Coronary artery (tissue), 2 donors: ENCODE measurements around the gene GKN2.

Experiments used
- DNase-seq: peaks from one replicate; pipeline ENCODE4 v3.0.0-alpha.2; 2017; ENCODE audit warnings: low spot score
- H3K27ac ChIP-seq, 2 donors: fragments of 200-600 bp; sonication (generic); one replicate each; pipeline ENCODE4 v1.5.1; 2016 to 2019
- H3K4me3 ChIP-seq: fragments of 200-600 bp; sonication (generic); 2 replicates; pipeline ENCODE4 v1.5.1; 2016; ENCODE audit warnings: mild to moderate bottlenecking, moderate library complexity
- TF ChIP-seq, protein P1 (sequence below): fragments of 200-600 bp; sonication (generic); IDR thresholded peaks from one replicate; pipeline ENCODE4 v1.5.1; 2019; ENCODE audit warnings: antibody characterized with exemption

GKN2 gene

DNA sequence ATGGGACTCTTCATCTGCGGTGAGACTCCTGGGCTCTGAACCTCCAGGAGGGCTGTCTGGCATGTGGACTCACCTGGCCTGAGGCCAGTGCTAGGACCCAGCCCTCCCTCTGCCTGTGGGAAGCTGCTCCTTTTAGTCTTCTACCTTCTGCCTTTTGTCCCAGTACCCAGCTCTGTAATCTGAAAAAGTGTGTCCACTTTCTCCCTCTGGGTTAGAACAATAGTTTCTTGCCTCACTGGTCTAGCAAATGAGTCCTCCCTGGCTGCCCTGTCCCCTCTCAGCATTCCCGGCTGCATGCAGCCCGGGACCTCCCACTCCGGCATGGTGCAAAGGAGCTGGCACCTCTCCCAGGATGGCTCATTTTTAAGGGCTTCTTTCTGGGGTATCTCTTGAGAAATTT, 25.9 kb downstream of the GKN2 start:
- DNase-seq = no peak
- TF ChIP-seq, protein P1, sequence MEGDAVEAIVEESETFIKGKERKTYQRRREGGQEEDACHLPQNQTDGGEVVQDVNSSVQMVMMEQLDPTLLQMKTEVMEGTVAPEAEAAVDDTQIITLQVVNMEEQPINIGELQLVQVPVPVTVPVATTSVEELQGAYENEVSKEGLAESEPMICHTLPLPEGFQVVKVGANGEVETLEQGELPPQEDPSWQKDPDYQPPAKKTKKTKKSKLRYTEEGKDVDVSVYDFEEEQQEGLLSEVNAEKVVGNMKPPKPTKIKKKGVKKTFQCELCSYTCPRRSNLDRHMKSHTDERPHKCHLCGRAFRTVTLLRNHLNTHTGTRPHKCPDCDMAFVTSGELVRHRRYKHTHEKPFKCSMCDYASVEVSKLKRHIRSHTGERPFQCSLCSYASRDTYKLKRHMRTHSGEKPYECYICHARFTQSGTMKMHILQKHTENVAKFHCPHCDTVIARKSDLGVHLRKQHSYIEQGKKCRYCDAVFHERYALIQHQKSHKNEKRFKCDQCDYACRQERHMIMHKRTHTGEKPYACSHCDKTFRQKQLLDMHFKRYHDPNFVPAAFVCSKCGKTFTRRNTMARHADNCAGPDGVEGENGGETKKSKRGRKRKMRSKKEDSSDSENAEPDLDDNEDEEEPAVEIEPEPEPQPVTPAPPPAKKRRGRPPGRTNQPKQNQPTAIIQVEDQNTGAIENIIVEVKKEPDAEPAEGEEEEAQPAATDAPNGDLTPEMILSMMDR = no peak
- no peak overlapping the region for H3K27ac ChIP-seq
- H3K4me3 ChIP-seq = no peak overlapping the region

- TF ChIP-seq, protein P1 = peak; percentile 88
- DNase-seq = no peak
- no peak overlapping the region for H3K27ac ChIP-seq
- H3K4me3 ChIP-seq = no peak overlapping the region
Measured at GRCh38 chr2:68925295-68925896, 27.3 kb downstream of the GKN2 start.

- no peak for DNase-seq
- Histone ChIP-seq H3K4me3 (no peak overlapping the region), H3K27ac (no peak overlapping the region)
- TF ChIP-seq, protein P1 = no peak
Measured at GRCh38 chr2:68921646-68922045, 31.0 kb downstream of the GKN2 start.

- no peak overlapping the region for H3K27ac ChIP-seq
- TF ChIP-seq, protein P1 = no peak
- H3K4me3 ChIP-seq = no peak overlapping the region
- no peak for DNase-seq
Measured at GRCh38 chr2:68920481-68921170, 32.1 kb downstream of the GKN2 start.

GRCh38 chr2:68918497-68918896, 34.2 kb downstream of the GKN2 start:
- Histone ChIP-seq H3K4me3 (no peak overlapping the region), H3K27ac (no peak overlapping the region)
- TF ChIP-seq, protein P1 = no peak
- DNase-seq = no peak

DNA sequence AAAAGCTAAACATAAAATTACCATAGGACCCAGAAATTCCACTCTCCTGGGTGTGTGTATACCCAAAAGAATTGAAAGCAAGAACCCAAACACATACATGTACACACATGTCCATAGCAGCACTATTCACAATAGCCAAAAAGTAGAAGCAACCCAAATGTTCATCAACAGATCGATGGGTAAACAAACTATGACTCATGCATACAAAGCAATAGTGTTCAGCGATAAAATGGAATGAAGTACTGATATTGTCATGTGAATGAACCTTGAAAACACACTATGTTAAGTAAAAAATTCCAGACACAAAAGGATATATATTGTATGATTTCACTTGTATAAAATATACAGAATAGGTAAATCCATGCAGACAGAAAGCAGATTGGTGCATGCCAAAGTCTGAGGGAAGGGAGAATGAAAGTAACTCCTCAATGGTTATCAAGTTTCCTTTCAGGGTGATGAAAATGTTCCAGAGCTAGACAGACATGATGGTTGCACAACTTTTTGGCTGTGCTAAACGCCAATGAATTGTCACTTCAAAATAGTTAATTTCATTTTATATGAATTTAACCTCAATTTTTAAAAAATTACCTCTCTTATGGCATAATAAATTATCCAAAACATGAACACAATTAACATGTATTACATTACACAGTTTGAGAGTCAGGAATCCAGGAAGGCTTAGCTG, 35.5 kb downstream of the GKN2 start:
- TF ChIP-seq, protein P1 = no peak
- Histone ChIP-seq H3K4me3 (no peak overlapping the region), H3K27ac (no peak overlapping the region)
- no peak for DNase-seq
